ENCODE data around the gene CAMSAP1.
A peak's percentile ranks its signal among the peaks of the same experiment; 100 is the strongest.
"Not testable (repeated sequence)": the region's sequence is repeated elsewhere in the genome, so short reads cannot be mapped to it uniquely, and the experiment has no call there.

The CAMSAP1 gene

GRCh38 chr9:135898634-135899407 lies 8.5 kb downstream of the CAMSAP1 start:
- no peak for DNase-seq

DNA sequence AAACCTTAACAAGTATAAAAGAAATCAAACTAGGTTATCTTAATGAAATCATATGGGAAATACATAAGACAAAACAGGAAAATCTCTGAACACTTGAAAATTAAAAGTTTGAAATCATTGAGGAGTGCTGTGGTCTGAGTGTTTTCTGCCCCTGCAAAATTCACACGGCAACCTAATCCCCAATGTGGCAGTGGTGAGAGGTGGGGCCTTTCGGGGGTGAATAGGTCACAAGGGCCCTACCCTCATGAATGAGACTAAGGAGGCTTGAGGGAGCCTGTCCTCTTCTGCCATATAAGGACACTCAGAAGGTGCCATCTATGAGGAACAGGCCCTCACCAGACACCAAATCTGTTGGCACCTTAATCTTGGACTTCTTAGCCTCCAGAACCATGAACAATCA lies 10.7 kb downstream of the CAMSAP1 start:
- no peak for DNase-seq

DNA sequence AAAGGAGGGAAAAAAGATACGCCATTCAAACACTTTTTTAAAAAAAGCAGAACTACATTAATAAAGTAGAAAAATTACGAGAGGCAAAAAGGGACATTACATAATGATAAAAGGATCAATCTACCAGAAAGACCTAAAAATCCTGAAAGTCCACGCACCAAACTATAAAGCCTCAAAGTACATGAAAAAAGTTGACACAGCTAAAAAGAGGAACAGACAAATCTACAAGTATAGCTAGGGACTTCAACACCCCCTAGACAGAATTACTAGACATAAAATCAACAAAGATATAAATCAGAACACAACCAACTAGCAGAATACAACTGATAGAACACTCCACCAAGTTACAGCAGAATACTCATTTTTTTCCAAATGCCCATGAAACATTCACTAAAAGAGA lies 11.1 kb downstream of the CAMSAP1 start:
- no peak for DNase-seq

- no peak for DNase-seq
Observed at GRCh38 chr9:135895202-135895848, 12.0 kb downstream of the CAMSAP1 start.

DNA sequence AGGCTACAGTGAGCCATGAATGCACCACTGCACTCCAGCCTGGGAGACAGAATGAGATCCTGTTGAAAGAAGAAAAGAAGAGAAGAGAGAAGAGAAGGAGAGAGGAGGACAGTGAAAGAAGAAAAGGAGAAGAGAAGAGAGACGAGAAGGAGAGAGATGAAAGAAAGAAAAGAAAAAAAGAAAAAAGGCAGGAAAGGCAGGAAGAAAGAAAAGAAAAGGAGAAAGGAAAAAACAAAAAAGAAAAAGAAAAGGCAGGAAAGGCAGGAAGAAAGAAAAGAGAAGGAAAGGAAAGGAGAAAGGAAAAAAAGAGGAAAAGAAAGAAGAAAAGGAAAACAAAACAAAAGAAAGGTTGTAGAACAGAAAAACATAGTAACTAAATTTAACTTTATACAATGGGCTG lies 14.2 kb downstream of the CAMSAP1 start:
- DNase-seq, result no peak

- DNase-seq, result not testable (repeated sequence)
Observed at GRCh38 chr9:135892327-135892726, 15.0 kb downstream of the CAMSAP1 start.

DNA sequence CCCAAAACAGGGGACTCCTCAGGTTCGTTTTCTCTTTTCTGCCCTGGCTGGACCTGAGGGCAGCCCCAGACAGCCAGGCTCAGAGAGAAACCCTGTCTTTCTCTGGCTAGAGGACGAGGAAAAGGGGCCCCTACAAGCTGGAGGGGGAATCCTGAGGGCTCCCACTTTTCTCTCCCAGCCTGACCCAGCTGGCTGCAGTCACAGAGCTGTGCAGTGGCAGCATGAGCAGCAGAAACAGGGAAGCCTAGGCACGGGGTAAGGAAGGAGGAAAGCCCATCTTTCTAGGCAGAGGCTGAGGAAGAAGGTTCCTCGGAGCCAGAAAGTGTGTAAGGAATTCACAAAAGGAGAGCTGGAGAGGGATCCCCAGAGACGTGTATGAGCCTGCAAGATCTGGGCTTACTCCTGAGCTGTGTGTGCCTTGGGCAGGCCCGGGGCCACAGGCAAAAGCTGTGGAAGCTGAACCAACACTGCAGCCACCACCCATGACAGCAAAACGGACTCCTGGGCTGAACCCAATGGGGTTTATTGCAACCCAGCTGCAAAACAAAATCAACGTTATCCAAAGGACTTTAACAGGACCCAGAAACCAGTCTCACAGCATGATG lies 16.2 kb downstream of the CAMSAP1 start:
- no peak for DNase-seq

DNA sequence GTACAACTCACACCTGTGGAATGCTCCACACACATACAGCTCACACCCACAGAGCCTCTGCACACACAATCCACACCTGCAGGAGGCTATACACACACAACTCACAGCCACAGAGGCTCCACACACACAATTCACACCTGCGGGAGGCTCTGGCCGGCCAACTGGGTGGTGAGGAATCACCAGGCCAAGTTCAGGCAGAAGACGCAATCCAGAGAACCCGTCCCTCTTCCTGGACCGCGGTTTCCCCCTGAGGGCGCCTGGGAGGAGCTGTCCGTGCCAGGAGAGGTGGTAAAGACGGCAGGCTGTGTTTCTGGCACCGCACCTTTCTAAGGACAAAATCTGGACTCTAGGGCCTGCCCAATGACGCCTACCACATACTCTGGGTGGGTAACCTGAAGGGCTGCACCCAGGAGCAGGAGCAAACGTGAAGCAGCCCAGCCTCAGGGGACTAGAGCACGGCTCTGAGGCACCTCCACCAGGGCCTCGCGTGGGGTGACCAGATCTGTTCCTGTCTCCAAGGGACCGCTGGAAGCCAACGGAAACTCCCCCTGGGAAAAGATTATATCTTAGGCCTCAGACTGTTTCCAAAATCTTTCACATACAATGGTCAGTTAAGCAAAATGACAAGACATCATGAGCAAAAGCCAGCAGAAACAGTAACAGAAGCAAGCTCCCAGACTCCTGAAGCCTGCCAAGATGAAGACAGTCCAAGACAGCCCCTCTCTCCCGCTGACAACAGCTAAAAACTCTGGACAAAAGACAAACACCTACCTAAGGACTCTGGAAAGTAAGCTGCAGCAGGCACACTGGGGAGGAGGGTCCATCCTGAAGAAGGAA lies 16.9 kb downstream of the CAMSAP1 start:
- DNase-seq, result no peak

- no peak for DNase-seq
Observed at GRCh38 chr9:135889564-135890189, 17.7 kb downstream of the CAMSAP1 start.

DNA sequence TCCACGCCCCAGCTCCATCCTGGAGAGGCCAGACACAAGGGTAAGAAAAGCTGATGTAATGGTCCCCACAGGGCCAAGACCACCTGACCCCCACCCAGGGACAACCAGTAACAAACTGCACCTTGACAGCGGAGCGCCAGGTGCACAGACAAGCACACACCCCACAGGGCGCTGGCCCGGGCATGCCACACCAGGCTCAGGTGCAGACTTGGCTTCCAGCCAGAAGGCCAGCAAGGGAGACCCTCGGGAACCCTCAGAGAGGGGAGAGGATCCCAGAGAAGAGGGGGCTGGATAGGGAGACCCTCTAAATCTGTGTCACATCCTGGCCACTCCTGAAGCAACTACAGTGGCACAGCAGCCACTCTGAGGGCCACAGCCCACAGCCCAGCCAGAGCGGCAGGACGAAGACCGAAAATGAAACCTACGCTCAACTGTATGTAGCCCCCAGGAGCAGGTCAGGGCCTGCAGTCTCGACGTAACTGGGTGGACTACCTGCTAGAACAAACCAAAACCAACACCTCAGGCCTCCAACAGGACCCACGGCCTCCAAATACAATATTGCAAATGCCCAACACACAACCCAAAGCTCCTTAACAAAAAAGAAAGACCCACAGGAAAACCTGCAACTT lies 18.5 kb downstream of the CAMSAP1 start:
- no peak for DNase-seq

GRCh38 chr9:135888126-135888765 lies 19.1 kb downstream of the CAMSAP1 start:
- DNase-seq, result no peak

DNA sequence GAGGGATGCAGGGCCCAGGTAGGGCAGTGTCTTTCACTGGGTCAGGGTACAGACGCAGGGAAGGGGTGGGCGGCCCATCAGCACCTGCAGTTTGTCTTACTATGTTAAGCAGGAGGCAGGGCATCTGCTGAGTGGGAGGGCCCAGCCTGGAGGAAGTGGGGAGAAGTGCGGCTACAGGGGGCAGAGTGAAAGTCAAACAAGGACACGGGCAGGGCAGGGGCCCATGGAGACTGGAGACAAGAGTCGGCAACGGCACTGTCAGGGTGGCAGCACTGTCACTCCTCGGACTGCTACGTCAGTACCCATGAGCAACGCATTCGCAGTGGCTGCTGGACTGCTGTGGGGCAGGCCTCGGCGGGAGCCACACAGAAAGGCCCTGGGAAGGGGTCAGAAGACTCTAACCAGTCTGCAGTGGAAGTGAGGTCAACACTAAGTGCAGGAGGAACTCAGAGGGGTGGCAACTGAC lies 19.7 kb downstream of the CAMSAP1 start:
- peak in 4 of 56 donors; percentile 22 to 44 (median 30) for DNase-seq

GRCh38 chr9:135887021-135887507 lies 20.3 kb downstream of the CAMSAP1 start:
- DNase-seq, result peak in 18 of 56 donors; percentile 22 to 61 (median 45)

DNA sequence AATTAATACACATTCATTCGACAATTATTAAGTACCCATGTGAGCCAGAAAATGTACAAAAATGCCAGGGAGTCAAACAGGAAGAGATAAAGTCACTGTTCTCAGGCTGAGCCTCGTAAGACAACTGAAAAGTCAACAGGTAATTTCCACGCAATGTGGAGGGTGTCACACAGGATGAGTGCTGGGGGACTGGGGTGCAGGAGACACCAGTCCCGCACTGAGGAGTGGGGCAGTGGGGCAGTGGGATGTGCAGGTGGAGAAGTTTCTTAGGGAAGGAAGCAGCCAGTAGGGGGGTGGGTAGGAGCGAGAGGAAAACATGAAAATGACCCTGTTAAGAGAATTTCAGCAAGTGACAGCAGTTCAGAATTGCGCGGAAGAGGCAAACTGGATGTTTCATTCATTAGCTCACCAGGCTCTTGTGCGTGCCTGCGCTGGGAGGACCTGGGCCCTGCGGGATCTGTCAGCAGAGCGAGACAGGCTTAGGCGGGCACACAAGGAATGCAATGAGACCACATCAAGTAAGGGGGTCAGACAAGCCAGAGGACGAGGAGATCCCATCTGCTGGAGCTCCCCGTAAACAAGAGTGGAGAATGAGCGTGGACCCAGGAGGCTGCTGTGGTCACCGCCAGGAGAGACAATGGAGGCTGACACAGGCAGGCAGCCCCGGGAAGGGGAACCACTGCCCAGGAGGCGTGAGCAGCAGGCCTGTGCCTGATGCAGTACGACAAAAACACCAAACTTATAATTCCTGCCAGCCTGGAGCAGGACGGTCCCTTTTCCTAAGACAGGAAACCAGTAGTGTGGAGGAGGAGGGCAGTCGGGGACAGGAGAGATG lies 21.0 kb downstream of the CAMSAP1 start:
- DNase-seq, result peak in 17 of 56 donors; percentile 22 to 60 (median 42)

DNA sequence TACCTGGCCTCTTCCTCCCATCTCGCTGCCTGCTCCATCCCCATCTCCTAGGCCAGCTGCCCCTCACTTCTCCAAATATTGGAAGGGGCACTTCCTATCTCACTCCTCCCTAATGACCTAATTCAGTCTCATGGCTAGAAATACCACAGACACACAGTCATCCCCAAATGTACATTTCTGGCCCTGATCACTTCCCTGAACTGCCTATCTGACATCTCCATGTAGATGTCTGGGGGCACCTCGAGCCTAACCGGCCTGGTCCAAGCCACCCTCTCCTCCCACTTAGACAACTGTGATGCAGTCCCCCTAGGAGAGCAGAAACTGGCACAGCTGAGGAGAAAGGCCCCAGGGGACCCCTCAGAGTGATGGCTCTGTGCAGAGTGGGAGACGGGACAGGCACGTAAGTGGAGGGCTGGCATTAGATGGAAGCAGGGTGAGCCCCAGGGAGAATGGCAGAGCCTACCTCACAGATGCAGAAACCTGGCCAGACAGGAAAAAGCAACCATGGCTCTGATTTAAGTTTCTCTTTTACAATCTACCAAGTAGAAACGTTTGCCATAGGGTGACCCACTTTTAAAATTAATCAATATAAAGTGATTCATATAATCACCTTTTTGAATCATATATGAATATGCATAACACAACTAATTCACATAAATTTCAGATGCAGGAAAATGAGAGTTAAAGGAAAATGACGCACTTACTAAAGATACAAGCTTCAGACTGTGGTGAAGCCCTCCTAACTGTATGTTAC lies 22.1 kb downstream of the CAMSAP1 start:
- no peak for DNase-seq

DNA sequence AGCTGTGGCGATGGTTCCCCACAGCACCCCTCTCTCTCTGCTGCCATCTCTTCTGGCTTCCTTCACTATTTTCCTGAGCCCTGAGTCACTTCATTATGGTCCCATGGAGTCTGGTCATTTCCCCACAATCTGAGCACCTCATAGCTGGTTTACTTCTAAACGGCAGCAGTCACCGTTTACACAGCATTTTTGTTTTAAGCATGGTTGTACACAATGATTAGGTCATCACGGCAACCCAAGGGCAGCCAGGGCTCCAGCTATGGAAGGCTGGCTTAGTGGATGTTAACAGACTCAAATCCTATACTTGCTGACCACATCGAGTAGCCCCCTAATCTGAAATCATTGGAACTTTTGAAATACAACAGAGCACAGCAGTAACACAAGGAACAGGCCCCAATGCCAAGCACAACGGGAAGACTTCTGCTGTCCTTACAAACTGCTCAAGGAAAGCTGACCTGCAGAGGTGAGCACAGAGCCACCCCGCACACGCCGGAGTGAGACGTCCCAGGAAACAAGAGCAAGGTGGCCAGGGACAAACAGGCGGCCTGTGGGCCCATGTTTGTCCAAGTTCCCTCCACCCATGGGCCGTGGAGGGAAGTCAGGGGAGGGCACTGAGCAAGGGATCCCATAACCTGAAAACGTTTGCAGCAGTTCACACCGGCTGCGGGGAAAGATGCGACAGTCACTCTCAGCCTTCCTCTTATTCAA lies 22.9 kb downstream of the CAMSAP1 start:
- DNase-seq, result peak in 1 of 56 donors; percentile 12

DNA sequence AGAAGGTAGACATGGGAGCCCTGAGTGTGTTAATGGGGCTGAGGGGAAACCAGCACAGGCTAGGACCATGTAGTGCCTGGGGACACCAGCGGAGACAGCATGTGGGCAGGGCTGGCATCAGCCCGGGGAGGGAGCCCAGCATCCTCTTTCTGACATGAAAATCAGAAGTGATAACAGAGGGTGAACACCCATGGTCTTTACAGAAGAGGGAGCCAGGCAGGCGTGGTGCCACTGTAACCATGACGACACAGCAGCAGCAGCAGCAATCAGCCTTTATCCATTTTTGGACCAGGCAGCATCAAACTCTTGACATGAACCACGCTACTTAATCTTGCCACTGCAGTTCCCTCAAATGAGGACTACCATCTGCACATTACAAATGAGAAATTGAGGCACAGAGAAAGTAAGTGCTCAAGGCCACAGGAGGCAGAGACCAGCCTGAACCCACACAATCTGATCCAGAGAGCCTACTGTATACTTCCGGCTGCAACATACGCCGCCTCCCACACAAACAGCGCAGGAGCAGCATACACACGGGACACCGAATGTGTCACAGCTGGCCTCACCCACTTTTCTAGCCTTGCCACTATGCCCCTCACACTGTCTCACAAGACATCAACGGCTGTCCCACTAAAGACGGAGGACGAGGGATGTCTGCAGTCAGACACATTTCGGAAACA lies 23.8 kb downstream of the CAMSAP1 start:
- peak in 23 of 56 donors; percentile 21 to 72 (median 42) for DNase-seq
